Psoas muscle (tissue), 8 donors: ENCODE measurements around the gene PITPNM3. TPM values are rescaled to one million over a fixed set of nuclear protein-coding genes. Genes with fewer than 3 reads are reported as not detected.

ENCODE experiments used
- ATAC-seq, 4 donors: fragments of 200-7000 bp; cut with Tn5 transposase; one replicate each; pipeline ENCODE4 v1.9.1; 2020; ENCODE audit warnings: moderate library complexity in 3 of 4, mild to moderate bottlenecking in 2 of 4
- DNase-seq, 2 donors: peaks; one replicate each; pipeline ENCODE4 v3.0.0-alpha.2; 2020
- H3K27ac ChIP-seq: fragments of 200-600 bp; one replicate; pipeline ENCODE4 v1.8.0; 2022
- H3K27me3 ChIP-seq, 3 donors: fragments of 200-600 bp in 1 of 3; one replicate each; pipeline versions ENCODE4 v1.6.1 to v1.8.0; 2013 to 2022; ENCODE audit warnings: low read length in 2 of 3, mild to moderate bottlenecking in 2 of 3, moderate library complexity in 1 of 3; ENCODE audit not compliant: insufficient read depth in 3 of 3
- H3K36me3 ChIP-seq, 2 donors: fragments of 200-600 bp in 1 of 2; one replicate each; pipeline versions ENCODE4 v1.6.1 to v1.8.0; 2013 to 2022; ENCODE audit warnings: low read depth in 1 of 2, mild to moderate bottlenecking in 1 of 2, moderate library complexity in 1 of 2; ENCODE audit not compliant: insufficient read depth in 1 of 2
- H3K4me1 ChIP-seq: fragments of 200-600 bp; one replicate; pipeline ENCODE4 v1.8.0; 2022
- H3K4me3 ChIP-seq: fragments of 200-600 bp; one replicate; pipeline ENCODE4 v1.8.0; 2022; ENCODE audit warnings: mild to moderate bottlenecking
- H3K9me3 ChIP-seq: fragments of 200-600 bp; one replicate; pipeline ENCODE4 v1.8.0; 2022
- WGBS, 3 donors: extraction: QIAGEN DNeasy Blood & Tissue Kit; methylation state at CpG; one replicate each; pipeline versions ENCODE4 v1.1.6 to v1.1.7; 2013; 5-methylcytosine and 5-hydroxymethylcytosine counted together
- intact Hi-C, 2 donors: fragments of 100-400 bp; cut with DNase I; formaldehyde crosslinking; loops; one replicate each; pipeline versions ENCODE4 v1.11.0 to v1.14.2; 2022
- polyA plus RNA-seq, 3 donors: library from polyadenylated mRNA; stranded (reverse); fragments of 200-250 nt; gene quantifications; one replicate each; pipeline ENCODE4 v1.2.3, GENCODE V29; 2013
- total RNA-seq, 4 donors: library from RNA; stranded (reverse); fragmentation: NEBNext Ultra II Directional in 2 of 4; extraction: Animal tissue kit (Norgen Biotek cat#: 25700) in 2 of 4; gene quantifications; one replicate each; pipeline versions ENCODE4 v1.2.1 to v1.2.4, GENCODE V29; 2021 to 2023
- TF ChIP-seq, protein P1 (sequence below): fragments of 200-600 bp; IDR thresholded peaks from one replicate; pipeline ENCODE4 v1.8.0; 2022; ENCODE audit warnings: antibody characterized with exemption
- donor health status: healthy with polysubstance abuse.
- donor health status: DM: no; HTN: no; CAD: no; lungs with moderate emphysema.
- donor health status: Bipolar disorder and iron deficiency.
- donor health status: healthy.
- donor health status: DM: yes; HTN: yes; CAD: no.
- donor health status: DM: no; HTN: no; CAD: no.
- donor health status: DM: no; HTN: no; CAD: no.
- donor health status: DM: yes; HTN: yes; CAD: no.

Gene PITPNM3
- total and polyA plus RNA-seq, 7 donors, result 0.08 to 0.65 (median 0.32) TPM

DNA sequence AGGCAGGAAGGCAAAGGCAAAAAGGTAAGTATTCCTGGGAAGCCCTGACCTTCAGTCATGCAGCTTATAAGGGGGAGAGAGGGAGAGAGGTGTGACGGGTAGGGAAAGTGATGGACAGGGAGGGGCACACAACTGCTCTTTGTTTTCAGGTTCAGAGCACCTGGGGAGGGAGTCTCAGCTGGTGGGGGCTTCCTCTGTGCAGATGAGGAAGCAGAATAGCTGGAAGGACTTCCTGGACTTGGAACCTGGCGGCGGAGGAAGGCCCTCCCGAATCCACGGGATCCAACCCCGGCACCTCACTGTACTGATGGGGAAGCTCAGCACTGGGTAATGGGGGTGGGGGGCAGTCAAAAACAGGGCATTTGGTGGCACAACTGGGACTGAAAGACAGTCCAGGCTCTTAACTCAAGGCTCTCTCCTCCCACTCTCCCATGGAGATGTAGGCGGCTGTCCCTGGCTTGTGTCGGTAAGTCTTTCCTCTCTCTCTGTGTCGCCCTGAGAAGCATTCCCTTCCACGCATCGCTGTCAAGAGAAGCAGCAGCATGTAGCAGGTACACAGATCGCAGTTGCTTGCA, 11.9 kb upstream of the PITPNM3 start:
- 69 to 75% (median 71%) methylated on average over 12 of the region's 12 CpGs for WGBS, 3 donors
- Histone ChIP-seq H3K4me3 (no peak overlapping the region), H3K9me3 (no peaks in the 10 kb centered on the region), H3K27ac (no peak overlapping the region), H3K27me3 (peaks cover 0 to 37% (median 11%) of the 10 kb centered on the region in 3 donors), H3K36me3 (no peaks in the 10 kb centered on the region), H3K4me1 (no peaks in the 10 kb centered on the region)
- DNase-seq (no peak), ATAC-seq (no peak)
- TF ChIP-seq, protein P1, sequence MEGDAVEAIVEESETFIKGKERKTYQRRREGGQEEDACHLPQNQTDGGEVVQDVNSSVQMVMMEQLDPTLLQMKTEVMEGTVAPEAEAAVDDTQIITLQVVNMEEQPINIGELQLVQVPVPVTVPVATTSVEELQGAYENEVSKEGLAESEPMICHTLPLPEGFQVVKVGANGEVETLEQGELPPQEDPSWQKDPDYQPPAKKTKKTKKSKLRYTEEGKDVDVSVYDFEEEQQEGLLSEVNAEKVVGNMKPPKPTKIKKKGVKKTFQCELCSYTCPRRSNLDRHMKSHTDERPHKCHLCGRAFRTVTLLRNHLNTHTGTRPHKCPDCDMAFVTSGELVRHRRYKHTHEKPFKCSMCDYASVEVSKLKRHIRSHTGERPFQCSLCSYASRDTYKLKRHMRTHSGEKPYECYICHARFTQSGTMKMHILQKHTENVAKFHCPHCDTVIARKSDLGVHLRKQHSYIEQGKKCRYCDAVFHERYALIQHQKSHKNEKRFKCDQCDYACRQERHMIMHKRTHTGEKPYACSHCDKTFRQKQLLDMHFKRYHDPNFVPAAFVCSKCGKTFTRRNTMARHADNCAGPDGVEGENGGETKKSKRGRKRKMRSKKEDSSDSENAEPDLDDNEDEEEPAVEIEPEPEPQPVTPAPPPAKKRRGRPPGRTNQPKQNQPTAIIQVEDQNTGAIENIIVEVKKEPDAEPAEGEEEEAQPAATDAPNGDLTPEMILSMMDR, result no peak
- intact Hi-C loops, result no loop called here

DNA sequence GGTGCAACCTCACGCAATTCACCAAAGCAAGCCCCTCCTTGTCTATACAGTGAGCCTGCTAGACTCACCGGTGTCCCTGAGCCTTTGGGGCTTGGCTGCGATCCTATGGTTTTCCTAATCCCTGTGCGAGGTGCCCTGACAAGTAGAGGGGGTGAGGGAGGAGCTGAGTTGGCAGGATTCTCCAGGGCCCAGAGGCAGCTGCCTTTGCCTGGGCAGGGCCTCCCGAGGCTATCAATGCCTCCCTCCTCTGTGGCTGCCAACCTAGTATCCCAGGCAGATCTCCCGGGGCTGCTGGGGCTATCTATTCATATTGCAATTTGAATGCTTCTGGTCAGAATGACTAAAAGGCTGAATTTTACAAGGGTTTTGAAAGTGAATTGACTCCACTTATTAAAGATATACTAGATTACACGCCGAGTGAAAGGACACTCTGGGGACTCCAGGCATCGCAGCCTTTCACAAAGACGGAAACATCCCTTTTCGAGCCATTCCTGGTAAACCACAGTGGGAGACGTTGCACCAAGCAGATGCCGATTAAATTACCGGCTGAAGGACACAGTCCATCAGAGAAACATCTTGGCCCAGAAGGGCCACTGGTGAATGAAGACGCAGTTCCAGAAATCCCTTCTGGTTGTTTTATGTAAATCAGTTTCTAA, 11.3 kb upstream of the PITPNM3 start:
- peak in 1 of 4 donors; percentile 21 for ATAC-seq
- 20 to 30% (median 23%) methylated on average over 15 of the region's 15 CpGs for WGBS, 3 donors
- Histone ChIP-seq H3K4me3 (no peak overlapping the region), H3K27ac (no peak overlapping the region), H3K9me3 (no peaks in the 10 kb centered on the region), H3K36me3 (no peaks in the 10 kb centered on the region), H3K4me1 (no peaks in the 10 kb centered on the region), H3K27me3 (peaks cover 0 to 39% (median 11%) of the 10 kb centered on the region in 3 donors)
- no peak for DNase-seq
- TF ChIP-seq, protein P1, result no peak
- intact Hi-C loops, result no loop called here

DNA sequence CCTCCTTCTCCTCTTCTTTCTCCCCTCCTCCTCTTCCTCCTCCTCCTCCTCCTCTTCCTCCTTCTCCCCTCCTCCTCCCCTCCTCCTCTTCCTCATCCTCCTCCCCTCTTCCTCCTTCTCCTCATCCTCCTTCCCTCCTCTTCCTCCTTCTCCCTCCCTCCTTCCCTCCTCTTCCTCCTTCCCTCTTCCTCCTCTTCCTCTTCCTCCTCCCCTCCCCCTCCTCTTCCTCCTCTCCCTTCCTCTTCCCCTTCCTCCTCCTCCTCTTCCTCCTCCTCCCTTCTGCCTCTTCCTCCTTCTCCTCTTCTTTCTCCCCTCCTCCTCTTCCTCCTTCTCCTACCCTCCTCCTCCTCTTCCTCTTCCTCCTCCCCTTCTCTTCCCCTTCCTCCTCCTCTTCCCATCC, 5.1 kb upstream of the PITPNM3 start:
- peaks cover 0 to 42% (median 9%) of the 10 kb centered on the region in 3 donors for H3K27me3 ChIP-seq
- no peak overlapping the region for H3K4me3 ChIP-seq
- TF ChIP-seq, protein P1, result no peak
- H3K27ac ChIP-seq, result no peak overlapping the region
- H3K9me3 ChIP-seq, result no peaks in the 10 kb centered on the region
- H3K4me1 ChIP-seq, result no peaks in the 10 kb centered on the region
- DNase-seq (no peak), ATAC-seq (no peak)
- no peaks in the 10 kb centered on the region for H3K36me3 ChIP-seq
- intact Hi-C loops, result no loop called here

DNA sequence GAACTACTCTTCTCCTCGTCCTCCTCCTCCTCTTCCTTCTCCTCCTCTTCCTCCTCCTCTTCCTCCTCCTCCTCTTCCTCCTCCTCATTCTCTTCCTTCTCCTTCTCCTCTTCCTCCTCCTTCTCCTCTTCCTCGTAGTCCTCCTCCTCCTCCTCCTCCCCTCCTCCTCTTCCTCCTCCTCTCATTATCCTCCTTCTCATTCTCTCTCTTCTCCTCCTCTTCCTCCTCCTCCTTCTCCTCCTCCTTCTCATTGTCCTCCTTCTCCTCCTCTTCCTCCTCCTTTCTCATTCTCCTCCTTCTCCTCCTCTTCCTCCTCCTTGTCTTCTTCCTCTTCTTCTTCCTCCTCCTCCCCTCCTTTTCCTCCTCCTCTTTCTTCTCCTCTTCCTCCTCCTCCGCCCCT, 4.1 kb upstream of the PITPNM3 start:
- DNase-seq, result no peak
- TF ChIP-seq, protein P1, result no peak
- intact Hi-C loops, result no loop called here
- Histone ChIP-seq H3K4me3 (no peak overlapping the region), H3K27me3 (peaks cover 0 to 44% (median 11%) of the 10 kb centered on the region in 3 donors), H3K9me3 (no peaks in the 10 kb centered on the region), H3K27ac (no peak overlapping the region), H3K4me1 (no peaks in the 10 kb centered on the region), H3K36me3 (no peaks in the 10 kb centered on the region)
- WGBS, 3 donors, result 75 to 85% (median 80%) methylated on average over 3 of the region's 3 CpGs
- no peak for ATAC-seq
